Tibial nerve (tissue), 4 donors: ENCODE measurements around the gene EDAR.

Source experiments
- CTCF ChIP-seq, 5 experiments: fragments of 200-600 bp in 3 of 5; fragments of 450-650 bp in 2 of 5; sonication (generic) in 3 of 5; IDR thresholded peaks; one replicate each; pipeline ENCODE4 v1.5.1; 2016 to 2019; ENCODE audit warnings: antibody characterized with exemption in 5 of 5, mild to moderate bottlenecking in 3 of 5, moderate library complexity in 2 of 5
- EP300 ChIP-seq, 2 donors: sonication (generic); formaldehyde crosslinking; IDR thresholded peaks; one replicate each; pipeline ENCODE4 v1.6.1; 2017; ENCODE audit warnings: antibody characterized with exemption in 2 of 2, mild to moderate bottlenecking in 1 of 2
- POLR2A ChIP-seq, 2 donors: fragments of 450-650 bp; IDR thresholded peaks; one replicate each; pipeline ENCODE4 v1.6.1; 2017; ENCODE audit warnings: antibody characterized with exemption in 2 of 2, mild to moderate bottlenecking in 2 of 2, moderate library complexity in 2 of 2

GRCh38 chr2:108877506-108877905 is 111.5 kb downstream of the EDAR start:
- TF ChIP-seq POLR2A (IDR thresholded peaks at IDR 0.05), result no peak
- no peak for TF ChIP-seq CTCF (IDR thresholded peaks at IDR 0.05)
- TF ChIP-seq EP300 (IDR thresholded peaks at IDR 0.05), result no peak
